GM13976 (cell line): ENCODE results near the gene ANKRD27.

Experiments used
- DNase-seq: peaks from one replicate; pipeline ENCODE4 v3.0.0; 2012; ENCODE audit warnings: low spot score
- CTCF ChIP-seq: IDR thresholded peaks from 2 replicates; pipeline ENCODE4 v1.5.1; 2012; ENCODE audit warnings: borderline replicate concordance, mild to moderate bottlenecking; ENCODE audit not compliant: insufficient read depth; ENCODE audit errors: extremely low read depth, missing control alignments, control extremely low read depth
- in situ Hi-C: fragments of 300-500 bp; cut with MboI; formaldehyde crosslinking; loops from one replicate; pipeline ENCODE4 v1.12.0; 2022; ENCODE audit warnings: low sequenced_read_pairs, mixed read lengths, inconsistent platforms; ENCODE audit not compliant: unreplicated experiment

Gene ANKRD27

GRCh38 chr19:32682317-32682716 is 7.3 kb upstream of the ANKRD27 start:
- in situ Hi-C loops: no loop called here
- DNase-seq: no peak

GRCh38 chr19:32680986-32681385 is 6.0 kb upstream of the ANKRD27 start:
- TF ChIP-seq CTCF: no peak
- DNase-seq: no peak
- in situ Hi-C loops: no loop called here

More at GRCh38 chr19:32682317-32682716, 7.3 kb upstream of the ANKRD27 start:
- no peak for TF ChIP-seq CTCF

- no peak for TF ChIP-seq CTCF
- in situ Hi-C loops: no loop called here
- no peak for DNase-seq
Measured at GRCh38 chr19:32677657-32678056, 2.7 kb upstream of the ANKRD27 start.

- no peak for TF ChIP-seq CTCF
- no peak for DNase-seq
- in situ Hi-C loops: no loop called here
Measured at GRCh38 chr19:32676895-32677359, 1.9 kb upstream of the ANKRD27 start.

GRCh38 chr19:32676186-32676894 is 1.4 kb upstream of the ANKRD27 start:
- in situ Hi-C loops: no loop called here
- TF ChIP-seq CTCF: no peak
- DNase-seq: peak; percentile 40

GRCh38 chr19:32675720-32676185 is 773 bp upstream of the ANKRD27 start, which contains the start of gene RGS9BP:
Gene RGS9BP (plus strand): TSS chr19:32675848. CDS start chr19:32676264, 416 bp downstream.
- no peak for TF ChIP-seq CTCF
- DNase-seq: peak; percentile 56
- in situ Hi-C loops: no loop called here
